Right lobe of liver (tissue), 4 donors: ENCODE data around the gene KMT5B.

Experiments used
- CTCF ChIP-seq, 4 donors: fragments of 200-600 bp in 3 of 4; fragments of 450-650 bp in 1 of 4; IDR thresholded peaks; one replicate each; pipeline versions ENCODE4 v1.5.1 to v1.8.0; 2016 to 2022; ENCODE audit warnings: antibody characterized with exemption in 4 of 4, mild to moderate bottlenecking in 2 of 4
- POLR2A ChIP-seq: fragments of 450-650 bp; IDR thresholded peaks from one replicate; pipeline ENCODE4 v1.6.1; 2017; ENCODE audit warnings: antibody characterized with exemption, mild to moderate bottlenecking
- donor health status: DM: no; HTN: no; CAD: no.
- donor health status: DM: no; HTN: no; CAD: no.
- donor health status: DM: no; HTN: yes; CAD: no.

GRCh38 chr11:68117853-68118470, 95.1 kb downstream of the KMT5B start:
- TF ChIP-seq CTCF (IDR thresholded peaks at IDR 0.05) (no peak), POLR2A (no peak)
